Astrocyte of the spinal cord (primary cell): Measurements from ENCODE around the gene ZFHX3.

Source experiments
- DNase-seq: peaks from one replicate; pipeline ENCODE4 v3.0.0; 2011; ENCODE audit warnings: low read depth, low spot score
- H3K4me3 ChIP-seq: 2 replicates; pipeline ENCODE4 v1.5.1; 2011; ENCODE audit warnings: low read depth, mild to moderate bottlenecking, low read length, moderate library complexity
- CTCF ChIP-seq: IDR thresholded peaks from 2 replicates; pipeline ENCODE4 v1.5.1; 2012; ENCODE audit warnings: low read depth, mild to moderate bottlenecking, low read length, inconsistent platforms
- in situ Hi-C: cut with HindIII; loops from 2 replicates; pipeline ENCODE4 v1.10.0; 2017; ENCODE audit warnings: low sequenced_read_pairs

The ZFHX3 gene

DNA sequence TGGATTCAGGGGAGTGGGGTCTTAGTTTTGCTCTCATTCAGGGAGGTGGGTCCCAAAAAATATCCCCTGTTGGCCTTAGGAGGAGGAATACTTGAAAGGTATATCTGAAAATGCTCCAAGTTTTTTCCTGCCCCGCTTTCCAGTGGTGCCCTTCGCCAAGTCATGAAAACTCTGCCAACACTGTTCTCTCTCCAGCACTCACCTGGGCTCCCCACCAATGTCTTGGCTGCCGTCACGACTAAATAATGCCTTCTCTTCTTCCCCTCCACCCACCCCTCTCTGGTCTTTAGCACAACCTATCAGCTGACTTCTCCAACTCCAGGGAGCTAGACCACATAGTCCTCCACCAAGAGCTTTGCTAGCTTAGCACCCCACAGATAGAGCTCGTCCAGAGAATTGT is 30.6 kb downstream of the ZFHX3 start:
- in situ Hi-C loops = no loop called here
- no peak for TF ChIP-seq CTCF
- no peak for DNase-seq
- no peak overlapping the region for H3K4me3 ChIP-seq

- no peak overlapping the region for H3K4me3 ChIP-seq
- TF ChIP-seq CTCF = no peak
- in situ Hi-C loops = no loop called here
- no peak for DNase-seq
Measured at GRCh38 chr16:73016488-73016830, 31.5 kb downstream of the ZFHX3 start.

- no peak for TF ChIP-seq CTCF
- in situ Hi-C loops = no loop called here
- H3K4me3 ChIP-seq = no peak overlapping the region
- DNase-seq = no peak
Measured at GRCh38 chr16:73015612-73016487, 32.1 kb downstream of the ZFHX3 start.

GRCh38 chr16:73014768-73015167 is 33.2 kb downstream of the ZFHX3 start:
- H3K4me3 ChIP-seq = no peak overlapping the region
- in situ Hi-C loops = no loop called here
- no peak for TF ChIP-seq CTCF
- no peak for DNase-seq

DNA sequence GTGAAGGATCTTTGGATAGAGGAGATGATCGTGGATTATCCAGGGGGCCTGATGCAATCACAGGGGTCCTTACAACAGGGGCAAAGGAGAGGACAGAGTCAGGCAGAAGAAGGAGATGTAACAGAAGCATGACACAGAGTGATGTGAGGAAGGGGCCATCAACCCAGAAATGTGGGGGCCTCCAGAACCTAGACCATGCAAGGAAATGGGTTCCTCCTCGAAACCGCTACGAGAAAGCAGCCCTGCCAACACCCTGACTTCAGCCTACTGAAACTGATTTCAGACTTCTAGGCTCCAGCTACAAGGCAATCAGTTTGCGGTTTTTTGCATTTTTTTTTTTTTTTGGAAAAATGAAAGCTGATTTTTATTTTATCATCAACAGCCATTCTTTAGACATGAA is 34.0 kb downstream of the ZFHX3 start:
- in situ Hi-C loops = no loop called here
- H3K4me3 ChIP-seq = no peak overlapping the region
- TF ChIP-seq CTCF = no peak
- no peak for DNase-seq

DNA sequence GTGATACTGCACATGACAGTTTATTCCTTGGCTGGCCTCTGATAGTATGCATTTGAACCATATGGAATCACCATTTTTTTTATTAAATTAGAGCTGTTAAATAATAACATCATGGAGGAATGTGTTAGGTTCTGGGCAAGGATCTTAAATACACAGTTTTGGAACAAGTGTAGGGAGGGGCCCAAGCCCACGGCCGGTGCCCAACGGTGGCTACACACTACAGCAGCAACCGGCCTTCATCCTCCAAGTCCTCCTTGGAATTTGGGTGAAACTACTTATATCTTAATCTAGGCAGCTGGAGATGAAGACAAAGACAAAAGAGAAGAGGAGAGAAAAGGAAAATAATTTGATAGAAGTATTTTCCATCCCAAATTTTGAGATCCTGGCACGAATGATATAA is 35.6 kb downstream of the ZFHX3 start:
- in situ Hi-C loops = no loop called here
- no peak for TF ChIP-seq CTCF
- DNase-seq = no peak
- H3K4me3 ChIP-seq = no peak overlapping the region
